Measurements from ENCODE around the gene EMCN.

Gene EMCN

GRCh38 chr4:100429616-100430015, 88.2 kb downstream of the EMCN start:
- TF ChIP-seq CTCF (IDR thresholded peaks at IDR 0.05; ENCODE audit: insufficient read depth, low read length) (no peak), POLR2AphosphoS5 (IDR thresholded peaks at IDR 0.05; ENCODE audit: low read depth) (no peak), REST (IDR thresholded peaks at IDR 0.05; ENCODE audit: insufficient replicate concordance, low read depth) (no peak), GABPA (IDR thresholded peaks at IDR 0.05; ENCODE audit: low read depth) (no peak), SPI1 (IDR thresholded peaks at IDR 0.05; ENCODE audit: borderline replicate concordance, low read depth) (no peak)
- DNase-seq (ENCODE audit: low read depth in 1 of 2, low spot score in 1 of 2) = no peak
- no peak overlapping the region for H3K27ac ChIP-seq (replicated peaks)
- H3K4me3 ChIP-seq (replicated peaks; ENCODE audit: insufficient read depth, low read length) = no peak overlapping the region
- no peaks in the 10 kb centered on the region for H3K27me3 ChIP-seq (ENCODE audit: insufficient read depth, poor library complexity, severe bottlenecking)

GRCh38 chr4:100428051-100428450, 89.8 kb downstream of the EMCN start:
- peak in 1 of 2 experiments; percentile 63 for DNase-seq (ENCODE audit: low read depth in 1 of 2, low spot score in 1 of 2)
- H3K4me3 ChIP-seq (replicated peaks; ENCODE audit: insufficient read depth, low read length) = no peak overlapping the region
- TF ChIP-seq SPI1 (IDR thresholded peaks at IDR 0.05; ENCODE audit: borderline replicate concordance, low read depth) (peak; percentile 16; the same call in 1 of the 2 replicates), POLR2AphosphoS5 (IDR thresholded peaks at IDR 0.05; ENCODE audit: low read depth) (no peak), GABPA (IDR thresholded peaks at IDR 0.05; ENCODE audit: low read depth) (no peak)
- H3K27me3 ChIP-seq (ENCODE audit: insufficient read depth, poor library complexity, severe bottlenecking) = no peaks in the 10 kb centered on the region
- no peak overlapping the region for H3K27ac ChIP-seq (replicated peaks)

GRCh38 chr4:100424376-100424775, 93.4 kb downstream of the EMCN start:
- Histone ChIP-seq H3K27ac (replicated peaks) (no peak overlapping the region), H3K27me3 (ENCODE audit: insufficient read depth, poor library complexity, severe bottlenecking) (no peaks in the 10 kb centered on the region), H3K4me3 (replicated peaks; ENCODE audit: insufficient read depth, low read length) (no peak overlapping the region)
- no peak for DNase-seq (ENCODE audit: low read depth in 1 of 2, low spot score in 1 of 2)
- TF ChIP-seq REST (IDR thresholded peaks at IDR 0.05; ENCODE audit: insufficient replicate concordance, low read depth) (no peak), POLR2AphosphoS5 (IDR thresholded peaks at IDR 0.05; ENCODE audit: low read depth) (no peak), SPI1 (IDR thresholded peaks at IDR 0.05; ENCODE audit: borderline replicate concordance, low read depth) (no peak), CTCF (IDR thresholded peaks at IDR 0.05; ENCODE audit: insufficient read depth, low read length) (no peak), GABPA (IDR thresholded peaks at IDR 0.05; ENCODE audit: low read depth) (no peak)

GRCh38 chr4:100422894-100423293, 94.9 kb downstream of the EMCN start:
- H3K4me3 ChIP-seq (replicated peaks; ENCODE audit: insufficient read depth, low read length) = no peak overlapping the region
- DNase-seq (ENCODE audit: low read depth in 1 of 2, low spot score in 1 of 2) = no peak
- TF ChIP-seq CTCF (IDR thresholded peaks at IDR 0.05; ENCODE audit: insufficient read depth, low read length) = no peak
- TF ChIP-seq REST (IDR thresholded peaks at IDR 0.05; ENCODE audit: insufficient replicate concordance, low read depth) = no peak
- no peak for TF ChIP-seq SPI1 (IDR thresholded peaks at IDR 0.05; ENCODE audit: borderline replicate concordance, low read depth)
- TF ChIP-seq POLR2AphosphoS5 (IDR thresholded peaks at IDR 0.05; ENCODE audit: low read depth) = no peak
- no peak for TF ChIP-seq GABPA (IDR thresholded peaks at IDR 0.05; ENCODE audit: low read depth)
- no peaks in the 10 kb centered on the region for H3K27me3 ChIP-seq (ENCODE audit: insufficient read depth, poor library complexity, severe bottlenecking)
- no peak overlapping the region for H3K27ac ChIP-seq (replicated peaks)

All from HL-60 (cell line).